ENCODE results near the gene RAB1A.

Gene RAB1A

DNA sequence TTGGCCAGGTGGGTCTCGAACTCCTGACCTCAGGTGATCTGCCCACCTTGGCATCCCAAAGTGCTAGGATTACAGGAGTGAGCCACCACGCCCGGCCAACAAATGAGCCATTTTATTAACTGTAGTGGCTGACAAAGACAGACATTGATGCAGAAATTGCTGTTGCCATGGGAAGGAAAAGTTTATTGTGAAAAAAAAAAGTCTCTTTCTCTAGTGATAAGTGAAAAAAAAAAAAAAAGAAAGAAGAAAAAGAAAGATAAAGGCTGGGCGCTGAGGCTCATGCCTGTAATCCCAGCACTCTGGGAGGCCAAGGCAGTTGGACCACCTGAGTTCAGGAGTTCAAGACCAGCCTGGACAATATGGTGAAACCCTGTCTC, 39.8 kb upstream of the RAB1A start:
- TF ChIP-seq POLR2AphosphoS5 (IDR thresholded peaks at IDR 0.05; ENCODE audit: low read depth, low read length) = no peak
- no peak for TF ChIP-seq SIN3A (IDR thresholded peaks at IDR 0.05; ENCODE audit: borderline replicate concordance, insufficient read depth, low read length)
- TF ChIP-seq, protein P1, sequence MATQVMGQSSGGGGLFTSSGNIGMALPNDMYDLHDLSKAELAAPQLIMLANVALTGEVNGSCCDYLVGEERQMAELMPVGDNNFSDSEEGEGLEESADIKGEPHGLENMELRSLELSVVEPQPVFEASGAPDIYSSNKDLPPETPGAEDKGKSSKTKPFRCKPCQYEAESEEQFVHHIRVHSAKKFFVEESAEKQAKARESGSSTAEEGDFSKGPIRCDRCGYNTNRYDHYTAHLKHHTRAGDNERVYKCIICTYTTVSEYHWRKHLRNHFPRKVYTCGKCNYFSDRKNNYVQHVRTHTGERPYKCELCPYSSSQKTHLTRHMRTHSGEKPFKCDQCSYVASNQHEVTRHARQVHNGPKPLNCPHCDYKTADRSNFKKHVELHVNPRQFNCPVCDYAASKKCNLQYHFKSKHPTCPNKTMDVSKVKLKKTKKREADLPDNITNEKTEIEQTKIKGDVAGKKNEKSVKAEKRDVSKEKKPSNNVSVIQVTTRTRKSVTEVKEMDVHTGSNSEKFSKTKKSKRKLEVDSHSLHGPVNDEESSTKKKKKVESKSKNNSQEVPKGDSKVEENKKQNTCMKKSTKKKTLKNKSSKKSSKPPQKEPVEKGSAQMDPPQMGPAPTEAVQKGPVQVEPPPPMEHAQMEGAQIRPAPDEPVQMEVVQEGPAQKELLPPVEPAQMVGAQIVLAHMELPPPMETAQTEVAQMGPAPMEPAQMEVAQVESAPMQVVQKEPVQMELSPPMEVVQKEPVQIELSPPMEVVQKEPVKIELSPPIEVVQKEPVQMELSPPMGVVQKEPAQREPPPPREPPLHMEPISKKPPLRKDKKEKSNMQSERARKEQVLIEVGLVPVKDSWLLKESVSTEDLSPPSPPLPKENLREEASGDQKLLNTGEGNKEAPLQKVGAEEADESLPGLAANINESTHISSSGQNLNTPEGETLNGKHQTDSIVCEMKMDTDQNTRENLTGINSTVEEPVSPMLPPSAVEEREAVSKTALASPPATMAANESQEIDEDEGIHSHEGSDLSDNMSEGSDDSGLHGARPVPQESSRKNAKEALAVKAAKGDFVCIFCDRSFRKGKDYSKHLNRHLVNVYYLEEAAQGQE (IDR thresholded peaks at IDR 0.05; ENCODE audit: insufficient read depth in 1 of 2, low read depth in 2 of 2, low read length in 2 of 2) = no peak
- no peak for TF ChIP-seq TAF1 (IDR thresholded peaks at IDR 0.05; ENCODE audit: borderline replicate concordance, insufficient read depth, low read length)
- no peak for TF ChIP-seq FOXP2 (optimal IDR thresholded peaks at IDR 0.05; ENCODE audit: borderline replicate concordance, extremely low read depth, extremely low read length, insufficient read depth)

GRCh38 chr2:65165558-65165957, 35.7 kb upstream of the RAB1A start:
- TF ChIP-seq POLR2AphosphoS5 (IDR thresholded peaks at IDR 0.05; ENCODE audit: low read depth, low read length) (no peak), SIN3A (IDR thresholded peaks at IDR 0.05; ENCODE audit: borderline replicate concordance, insufficient read depth, low read length) (no peak), FOXP2 (optimal IDR thresholded peaks at IDR 0.05; ENCODE audit: borderline replicate concordance, extremely low read depth, extremely low read length, insufficient read depth) (no peak), TAF1 (IDR thresholded peaks at IDR 0.05; ENCODE audit: borderline replicate concordance, insufficient read depth, low read length) (no peak)
- TF ChIP-seq, protein P1 (IDR thresholded peaks at IDR 0.05; ENCODE audit: insufficient read depth in 1 of 2, low read depth in 2 of 2, low read length in 2 of 2) = no peak

DNA sequence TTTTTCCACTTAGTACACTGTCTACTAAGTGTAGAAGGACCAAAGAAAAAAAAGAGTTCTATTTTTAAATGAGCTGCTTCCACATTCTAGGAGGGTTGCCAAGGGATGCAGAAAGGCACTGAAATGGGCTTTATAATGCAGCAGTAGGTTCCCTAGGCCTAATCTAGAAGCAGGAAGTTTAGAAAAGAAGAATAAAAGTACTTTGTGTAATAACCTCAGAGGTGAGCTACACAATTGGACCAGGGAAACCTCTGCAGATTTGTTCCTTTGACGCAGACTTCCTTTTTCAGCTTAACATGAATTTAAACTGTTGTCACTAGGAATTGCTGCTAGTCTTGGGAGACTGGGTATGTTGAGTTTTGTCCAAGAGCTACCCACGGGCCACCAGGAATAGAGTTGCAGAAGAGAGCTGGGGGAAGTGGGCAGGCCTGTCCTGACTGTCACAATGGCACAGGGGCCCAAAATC, 34.6 kb upstream of the RAB1A start:
- TF ChIP-seq FOXP2 (optimal IDR thresholded peaks at IDR 0.05; ENCODE audit: borderline replicate concordance, extremely low read depth, extremely low read length, insufficient read depth) = no peak
- TF ChIP-seq, protein P1 (IDR thresholded peaks at IDR 0.05; ENCODE audit: insufficient read depth in 1 of 2, low read depth in 2 of 2, low read length in 2 of 2) = no peak
- TF ChIP-seq TAF1 (IDR thresholded peaks at IDR 0.05; ENCODE audit: borderline replicate concordance, insufficient read depth, low read length) = no peak
- no peak for TF ChIP-seq POLR2AphosphoS5 (IDR thresholded peaks at IDR 0.05; ENCODE audit: low read depth, low read length)
- TF ChIP-seq SIN3A (IDR thresholded peaks at IDR 0.05; ENCODE audit: borderline replicate concordance, insufficient read depth, low read length) = no peak

- no peak for TF ChIP-seq POLR2AphosphoS5 (IDR thresholded peaks at IDR 0.05; ENCODE audit: low read depth, low read length)
- no peak for TF ChIP-seq SIN3A (IDR thresholded peaks at IDR 0.05; ENCODE audit: borderline replicate concordance, insufficient read depth, low read length)
- no peak for TF ChIP-seq TAF1 (IDR thresholded peaks at IDR 0.05; ENCODE audit: borderline replicate concordance, insufficient read depth, low read length)
- no peak for TF ChIP-seq FOXP2 (optimal IDR thresholded peaks at IDR 0.05; ENCODE audit: borderline replicate concordance, extremely low read depth, extremely low read length, insufficient read depth)
- TF ChIP-seq, protein P1 (IDR thresholded peaks at IDR 0.05; ENCODE audit: insufficient read depth in 1 of 2, low read depth in 2 of 2, low read length in 2 of 2) = no peak
Observed at GRCh38 chr2:65161551-65162100, 31.7 kb upstream of the RAB1A start.

Data from PFSK-1 (cell line).